ENCODE measurements around the gene DDX10.

Gene DDX10
- long read RNA-seq, full-length matches to known transcripts = 94 of 433 reads
- long read RNA-seq, partial matches to known transcripts = 329 of 433 reads
- long read RNA-seq, other reads (novel, unspliced or antisense) = 10 of 433 reads

DNA sequence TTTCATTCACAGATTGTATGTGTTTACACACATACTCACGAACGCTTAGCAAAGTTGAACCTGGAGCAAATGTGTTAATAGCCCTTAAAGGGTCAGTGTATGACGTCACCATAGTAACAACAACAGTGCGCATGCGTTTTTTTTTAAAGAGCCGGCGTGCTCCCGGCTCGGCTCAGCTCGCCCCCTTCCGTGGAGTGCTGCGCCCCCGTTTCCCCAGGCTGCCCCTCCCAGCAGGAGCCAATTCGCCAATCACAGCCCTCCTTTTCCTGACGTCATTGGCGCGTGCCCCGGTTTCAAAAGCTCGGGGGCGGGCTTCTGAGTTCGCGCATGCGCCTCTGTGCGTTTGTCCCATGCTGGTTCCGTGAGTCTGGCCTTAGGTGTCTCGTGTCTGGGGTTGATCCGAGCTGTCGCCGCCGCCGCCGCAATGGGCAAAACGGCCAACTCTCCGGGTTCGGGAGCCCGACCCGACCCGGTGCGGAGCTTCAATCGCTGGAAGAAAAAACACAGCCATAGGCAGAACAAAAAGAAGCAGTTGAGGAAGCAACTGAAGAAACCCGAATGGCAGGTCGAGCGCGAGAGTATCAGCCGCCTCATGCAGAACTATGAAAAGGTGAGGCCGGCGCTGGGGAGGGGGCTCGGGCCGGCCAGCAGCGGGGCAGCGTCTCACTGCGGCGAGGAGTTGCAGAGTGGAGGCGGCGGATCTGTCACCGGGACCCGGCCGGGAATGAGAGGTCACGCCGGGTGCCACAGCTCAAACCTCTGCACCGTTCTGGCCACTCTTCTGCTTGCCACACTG, at the start of gene DDX10:
Gene DDX10, plus strand, starts transcription at position 340 of the 796 bp plus-strand sequence. Its CDS starts 85 bp downstream, at position 425.
- Histone ChIP-seq H3K4me3 (replicated peaks; ENCODE audit: insufficient read depth, low read length) (peak within 1 kb of the TSS; percentile 96), H3K27ac (replicated peaks) (peak within 1 kb of the TSS; percentile 67), H3K27me3 (ENCODE audit: insufficient read depth, poor library complexity, severe bottlenecking) (no peaks in the 10 kb centered on the region)
- TF ChIP-seq POLR2AphosphoS5 (IDR thresholded peaks at IDR 0.05; ENCODE audit: low read depth) (peak; percentile 82), SPI1 (IDR thresholded peaks at IDR 0.05; ENCODE audit: borderline replicate concordance, low read depth) (no peak), GABPA (IDR thresholded peaks at IDR 0.05; ENCODE audit: low read depth) (no peak)
- TF ChIP-seq, protein P1, sequence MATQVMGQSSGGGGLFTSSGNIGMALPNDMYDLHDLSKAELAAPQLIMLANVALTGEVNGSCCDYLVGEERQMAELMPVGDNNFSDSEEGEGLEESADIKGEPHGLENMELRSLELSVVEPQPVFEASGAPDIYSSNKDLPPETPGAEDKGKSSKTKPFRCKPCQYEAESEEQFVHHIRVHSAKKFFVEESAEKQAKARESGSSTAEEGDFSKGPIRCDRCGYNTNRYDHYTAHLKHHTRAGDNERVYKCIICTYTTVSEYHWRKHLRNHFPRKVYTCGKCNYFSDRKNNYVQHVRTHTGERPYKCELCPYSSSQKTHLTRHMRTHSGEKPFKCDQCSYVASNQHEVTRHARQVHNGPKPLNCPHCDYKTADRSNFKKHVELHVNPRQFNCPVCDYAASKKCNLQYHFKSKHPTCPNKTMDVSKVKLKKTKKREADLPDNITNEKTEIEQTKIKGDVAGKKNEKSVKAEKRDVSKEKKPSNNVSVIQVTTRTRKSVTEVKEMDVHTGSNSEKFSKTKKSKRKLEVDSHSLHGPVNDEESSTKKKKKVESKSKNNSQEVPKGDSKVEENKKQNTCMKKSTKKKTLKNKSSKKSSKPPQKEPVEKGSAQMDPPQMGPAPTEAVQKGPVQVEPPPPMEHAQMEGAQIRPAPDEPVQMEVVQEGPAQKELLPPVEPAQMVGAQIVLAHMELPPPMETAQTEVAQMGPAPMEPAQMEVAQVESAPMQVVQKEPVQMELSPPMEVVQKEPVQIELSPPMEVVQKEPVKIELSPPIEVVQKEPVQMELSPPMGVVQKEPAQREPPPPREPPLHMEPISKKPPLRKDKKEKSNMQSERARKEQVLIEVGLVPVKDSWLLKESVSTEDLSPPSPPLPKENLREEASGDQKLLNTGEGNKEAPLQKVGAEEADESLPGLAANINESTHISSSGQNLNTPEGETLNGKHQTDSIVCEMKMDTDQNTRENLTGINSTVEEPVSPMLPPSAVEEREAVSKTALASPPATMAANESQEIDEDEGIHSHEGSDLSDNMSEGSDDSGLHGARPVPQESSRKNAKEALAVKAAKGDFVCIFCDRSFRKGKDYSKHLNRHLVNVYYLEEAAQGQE (IDR thresholded peaks at IDR 0.05; ENCODE audit: insufficient replicate concordance, low read depth) = no peak
- peak; percentile 93 to 97 for DNase-seq (ENCODE audit: low read depth in 1 of 2, low spot score in 1 of 2)

DNA sequence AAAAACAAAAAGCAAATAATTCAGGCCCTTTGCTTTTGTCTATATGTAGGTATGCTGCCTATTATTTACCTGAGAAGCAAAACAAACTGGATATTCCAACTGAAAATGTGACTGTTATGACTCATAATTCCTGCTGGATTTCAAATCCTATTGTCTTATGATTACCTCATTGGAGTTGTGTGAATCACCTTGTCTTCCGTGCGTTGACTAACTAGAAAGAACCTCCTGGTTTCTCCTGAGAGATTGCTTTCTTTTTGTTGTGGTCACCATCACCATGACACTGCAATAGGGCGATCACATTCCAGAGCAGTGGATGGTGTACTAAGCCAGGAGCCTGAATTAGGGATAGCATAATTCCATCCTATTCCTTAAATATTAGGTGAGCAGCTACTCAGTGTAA, 48.3 kb upstream of the DDX10 start:
- Histone ChIP-seq H3K27me3 (ENCODE audit: insufficient read depth, poor library complexity, severe bottlenecking) (peaks cover 2% of the 10 kb centered on the region), H3K4me3 (replicated peaks; ENCODE audit: insufficient read depth, low read length) (no peak overlapping the region), H3K27ac (replicated peaks) (no peak overlapping the region)
- DNase-seq (ENCODE audit: low read depth in 1 of 2, low spot score in 1 of 2) = no peak
- TF ChIP-seq, protein P1 (IDR thresholded peaks at IDR 0.05; ENCODE audit: insufficient replicate concordance, low read depth) = no peak
- TF ChIP-seq SPI1 (IDR thresholded peaks at IDR 0.05; ENCODE audit: borderline replicate concordance, low read depth) (no peak), GABPA (IDR thresholded peaks at IDR 0.05; ENCODE audit: low read depth) (no peak), POLR2AphosphoS5 (IDR thresholded peaks at IDR 0.05; ENCODE audit: low read depth) (no peak)
- TF ChIP-seq, protein P2, sequence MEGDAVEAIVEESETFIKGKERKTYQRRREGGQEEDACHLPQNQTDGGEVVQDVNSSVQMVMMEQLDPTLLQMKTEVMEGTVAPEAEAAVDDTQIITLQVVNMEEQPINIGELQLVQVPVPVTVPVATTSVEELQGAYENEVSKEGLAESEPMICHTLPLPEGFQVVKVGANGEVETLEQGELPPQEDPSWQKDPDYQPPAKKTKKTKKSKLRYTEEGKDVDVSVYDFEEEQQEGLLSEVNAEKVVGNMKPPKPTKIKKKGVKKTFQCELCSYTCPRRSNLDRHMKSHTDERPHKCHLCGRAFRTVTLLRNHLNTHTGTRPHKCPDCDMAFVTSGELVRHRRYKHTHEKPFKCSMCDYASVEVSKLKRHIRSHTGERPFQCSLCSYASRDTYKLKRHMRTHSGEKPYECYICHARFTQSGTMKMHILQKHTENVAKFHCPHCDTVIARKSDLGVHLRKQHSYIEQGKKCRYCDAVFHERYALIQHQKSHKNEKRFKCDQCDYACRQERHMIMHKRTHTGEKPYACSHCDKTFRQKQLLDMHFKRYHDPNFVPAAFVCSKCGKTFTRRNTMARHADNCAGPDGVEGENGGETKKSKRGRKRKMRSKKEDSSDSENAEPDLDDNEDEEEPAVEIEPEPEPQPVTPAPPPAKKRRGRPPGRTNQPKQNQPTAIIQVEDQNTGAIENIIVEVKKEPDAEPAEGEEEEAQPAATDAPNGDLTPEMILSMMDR (IDR thresholded peaks at IDR 0.05; ENCODE audit: insufficient read depth, low read length) = no peak

DNA sequence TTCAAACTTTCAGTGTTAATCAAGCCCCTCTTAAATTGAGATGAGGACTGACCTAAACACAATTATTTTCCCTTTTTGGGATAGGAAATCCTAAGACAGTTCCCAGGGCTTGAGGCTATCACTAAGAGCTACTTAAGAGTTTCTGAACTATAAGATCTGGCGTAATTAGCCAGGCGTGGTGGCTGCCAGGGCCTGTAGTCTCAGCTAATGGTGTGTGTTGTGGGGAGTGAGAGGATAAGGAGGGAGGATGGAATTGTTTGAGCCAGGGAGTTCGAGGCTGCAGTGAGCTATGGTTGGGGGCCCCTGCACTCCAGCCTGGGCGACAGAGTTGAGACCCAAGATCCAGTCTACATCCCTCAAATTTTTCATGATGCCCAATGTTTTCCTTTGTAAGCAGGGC, 47.8 kb upstream of the DDX10 start:
- no peak for DNase-seq (ENCODE audit: low read depth in 1 of 2, low spot score in 1 of 2)
- no peak overlapping the region for H3K4me3 ChIP-seq (replicated peaks; ENCODE audit: insufficient read depth, low read length)
- peaks cover 2% of the 10 kb centered on the region for H3K27me3 ChIP-seq (ENCODE audit: insufficient read depth, poor library complexity, severe bottlenecking)
- no peak overlapping the region for H3K27ac ChIP-seq (replicated peaks)
- no peak for TF ChIP-seq GABPA (IDR thresholded peaks at IDR 0.05; ENCODE audit: low read depth)
- no peak for TF ChIP-seq POLR2AphosphoS5 (IDR thresholded peaks at IDR 0.05; ENCODE audit: low read depth)
- TF ChIP-seq, protein P1 (IDR thresholded peaks at IDR 0.05; ENCODE audit: insufficient replicate concordance, low read depth) = no peak
- TF ChIP-seq, protein P2 (IDR thresholded peaks at IDR 0.05; ENCODE audit: insufficient read depth, low read length) = no peak
- no peak for TF ChIP-seq SPI1 (IDR thresholded peaks at IDR 0.05; ENCODE audit: borderline replicate concordance, low read depth)

Data from HL-60 (cell line).